ENCODE data around the gene C16orf89.
"Not testable (repeated sequence)": the region's sequence is repeated elsewhere in the genome, so short reads cannot be mapped to it uniquely, and the experiment has no call there.

The C16orf89 gene

GRCh38 chr16:5078626-5079025 lies 12.9 kb upstream of the C16orf89 start:
- no peak for DNase-seq (ENCODE audit: extremely low read depth, insufficient read length)
- no peak for TF ChIP-seq CTCF (IDR thresholded peaks at IDR 0.05; ENCODE audit: insufficient read depth, low read length, poor library complexity, severe bottlenecking)
- no peak overlapping the region for H3K4me3 ChIP-seq (replicated peaks; ENCODE audit: low read depth, low read length)
- peaks cover 17% of the 10 kb centered on the region for H3K36me3 ChIP-seq (ENCODE audit: control insufficient read depth, insufficient read depth, low read length)
- H3K27me3 ChIP-seq (replicated peaks; ENCODE audit: control insufficient read depth, insufficient read depth, low read length): no peaks in the 10 kb centered on the region

DNA sequence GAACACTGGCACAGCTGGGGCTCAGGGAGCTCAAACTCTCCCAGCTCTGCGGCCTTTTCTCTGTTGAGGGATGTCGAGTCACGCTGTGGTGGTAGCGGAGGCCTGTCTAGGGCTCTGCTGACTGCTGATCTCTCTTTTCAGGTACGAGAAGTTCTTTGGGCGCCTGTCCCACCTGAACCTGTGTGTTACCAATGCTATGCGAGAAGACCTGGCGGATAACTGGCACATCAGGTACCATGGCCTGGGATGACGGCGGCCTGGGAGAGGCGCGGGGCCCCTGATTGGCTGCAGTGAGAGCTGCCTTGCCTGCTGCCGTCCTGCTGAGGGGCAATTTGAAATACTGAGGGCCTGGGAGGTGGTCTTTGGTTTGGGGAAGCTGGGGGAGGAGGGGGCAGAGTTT lies 11.5 kb upstream of the C16orf89 start:
- no peaks in the 10 kb centered on the region for H3K27me3 ChIP-seq (replicated peaks; ENCODE audit: control insufficient read depth, insufficient read depth, low read length)
- H3K36me3 ChIP-seq (ENCODE audit: control insufficient read depth, insufficient read depth, low read length): peaks cover 17% of the 10 kb centered on the region

GRCh38 chr16:5075637-5076036 lies 9.9 kb upstream of the C16orf89 start:
- Histone ChIP-seq H3K4me3 (replicated peaks; ENCODE audit: low read depth, low read length) (no peak overlapping the region), H3K27me3 (replicated peaks; ENCODE audit: control insufficient read depth, insufficient read depth, low read length) (no peaks in the 10 kb centered on the region), H3K36me3 (ENCODE audit: control insufficient read depth, insufficient read depth, low read length) (peaks cover 17% of the 10 kb centered on the region)
- no peak for DNase-seq (ENCODE audit: extremely low read depth, insufficient read length)
- TF ChIP-seq CTCF (IDR thresholded peaks at IDR 0.05; ENCODE audit: insufficient read depth, low read length, poor library complexity, severe bottlenecking): no peak

More for the DNA sequence above, 11.5 kb upstream of the C16orf89 start:
- TF ChIP-seq CTCF (IDR thresholded peaks at IDR 0.05; ENCODE audit: insufficient read depth, low read length, poor library complexity, severe bottlenecking): no peak
- H3K4me3 ChIP-seq (replicated peaks; ENCODE audit: low read depth, low read length): no peak overlapping the region
- no peak for DNase-seq (ENCODE audit: extremely low read depth, insufficient read length)

DNA sequence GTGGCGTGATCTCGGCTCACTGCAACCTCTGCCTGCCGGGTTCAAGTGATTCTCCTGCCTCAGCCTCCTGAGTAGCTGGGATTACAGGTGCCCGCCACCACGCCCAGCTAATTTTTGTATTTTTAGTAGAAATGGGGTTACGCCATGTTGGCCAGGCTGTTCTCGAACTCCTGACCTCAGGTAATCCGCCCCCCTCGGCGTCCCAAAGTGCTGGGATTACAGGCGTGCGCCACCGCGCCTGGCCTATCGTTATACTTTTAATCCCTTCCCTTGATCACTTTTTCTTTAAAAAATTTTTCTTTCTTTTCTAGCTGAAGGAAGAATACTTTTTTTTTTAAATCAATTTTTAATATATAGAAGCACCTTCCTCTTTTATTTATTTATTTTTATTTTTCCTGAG lies 8.0 kb upstream of the C16orf89 start:
- H3K27me3 ChIP-seq (replicated peaks; ENCODE audit: control insufficient read depth, insufficient read depth, low read length); DNase-seq (ENCODE audit: extremely low read depth, insufficient read length); H3K4me3 ChIP-seq (replicated peaks; ENCODE audit: low read depth, low read length): not testable (repeated sequence)
- H3K36me3 ChIP-seq (ENCODE audit: control insufficient read depth, insufficient read depth, low read length): peaks cover 17% of the 10 kb centered on the region

- TF ChIP-seq CTCF (IDR thresholded peaks at IDR 0.05; ENCODE audit: insufficient read depth, low read length, poor library complexity, severe bottlenecking): no peak
- H3K27me3 ChIP-seq (replicated peaks; ENCODE audit: control insufficient read depth, insufficient read depth, low read length): no peaks in the 10 kb centered on the region
- no peak for DNase-seq (ENCODE audit: extremely low read depth, insufficient read length)
- H3K4me3 ChIP-seq (replicated peaks; ENCODE audit: low read depth, low read length): no peak overlapping the region
- peaks cover 17% of the 10 kb centered on the region for H3K36me3 ChIP-seq (ENCODE audit: control insufficient read depth, insufficient read depth, low read length)
These were observed 7.5 kb upstream of the C16orf89 start for GRCh38 chr16:5073279-5073629.

- peak overlapping the region; percentile 82 for H3K4me3 ChIP-seq (replicated peaks; ENCODE audit: low read depth, low read length)
- TF ChIP-seq CTCF (IDR thresholded peaks at IDR 0.05; ENCODE audit: insufficient read depth, low read length, poor library complexity, severe bottlenecking): no peak
- H3K36me3 ChIP-seq (ENCODE audit: control insufficient read depth, insufficient read depth, low read length): peaks cover 17% of the 10 kb centered on the region
- no peaks in the 10 kb centered on the region for H3K27me3 ChIP-seq (replicated peaks; ENCODE audit: control insufficient read depth, insufficient read depth, low read length)
- no peak for DNase-seq (ENCODE audit: extremely low read depth, insufficient read length)
These were observed 6.8 kb upstream of the C16orf89 start for GRCh38 chr16:5072334-5073278.
